Spleen (tissue), 7 donors: Measurements from ENCODE around the gene ARFIP1.

Experiments
- POLR2A ChIP-seq, 3 donors: fragments of 450-650 bp; IDR thresholded peaks; one replicate each; pipeline ENCODE4 v1.5.1; 2017; ENCODE audit warnings: antibody characterized with exemption in 3 of 3, mild to moderate bottlenecking in 1 of 3
- TF ChIP-seq, protein P1 (sequence below), 11 experiments: fragments of 200-600 bp in 7 of 11; fragments of 450-650 bp in 4 of 11; sonication (generic) in 4 of 11; IDR thresholded peaks in 8 of 11; conservative IDR thresholded peaks in 3 of 11; 1 replicate in 7 of 11; 2 replicates in 4 of 11; pipeline versions ENCODE4 v1.4.0 to v1.8.0; 2016 to 2021; ENCODE audit warnings: antibody characterized with exemption in 11 of 11, inconsistent platforms in 4 of 11, mild to moderate bottlenecking in 1 of 11
- donor health status: DM: no; HTN: no; CAD: no; lungs with moderate emphysema.
- donor health status: DM: no; HTN: no; CAD: no.
- donor health status: DM: no; HTN: no; CAD: no.

DNA sequence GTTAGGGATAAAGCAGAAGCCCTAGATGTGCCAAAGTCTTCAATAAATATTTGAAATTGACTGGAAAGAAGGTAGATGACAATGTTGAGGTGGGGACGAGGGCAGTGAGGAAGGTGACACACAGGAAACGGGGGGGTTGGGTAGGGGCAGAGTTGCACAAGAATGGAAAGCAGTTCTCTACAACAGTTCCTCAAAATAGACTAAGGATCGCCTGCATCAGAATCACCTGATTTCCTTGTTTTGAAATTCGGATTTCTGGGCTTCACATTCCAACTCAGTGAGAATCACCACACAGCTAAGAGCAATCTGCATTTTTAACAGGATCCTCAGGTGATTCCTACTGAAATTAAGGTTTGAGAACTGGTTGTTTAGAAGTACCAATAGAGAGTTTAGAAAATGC lies 70.6 kb downstream of the ARFIP1 start:
- TF ChIP-seq, protein P1, sequence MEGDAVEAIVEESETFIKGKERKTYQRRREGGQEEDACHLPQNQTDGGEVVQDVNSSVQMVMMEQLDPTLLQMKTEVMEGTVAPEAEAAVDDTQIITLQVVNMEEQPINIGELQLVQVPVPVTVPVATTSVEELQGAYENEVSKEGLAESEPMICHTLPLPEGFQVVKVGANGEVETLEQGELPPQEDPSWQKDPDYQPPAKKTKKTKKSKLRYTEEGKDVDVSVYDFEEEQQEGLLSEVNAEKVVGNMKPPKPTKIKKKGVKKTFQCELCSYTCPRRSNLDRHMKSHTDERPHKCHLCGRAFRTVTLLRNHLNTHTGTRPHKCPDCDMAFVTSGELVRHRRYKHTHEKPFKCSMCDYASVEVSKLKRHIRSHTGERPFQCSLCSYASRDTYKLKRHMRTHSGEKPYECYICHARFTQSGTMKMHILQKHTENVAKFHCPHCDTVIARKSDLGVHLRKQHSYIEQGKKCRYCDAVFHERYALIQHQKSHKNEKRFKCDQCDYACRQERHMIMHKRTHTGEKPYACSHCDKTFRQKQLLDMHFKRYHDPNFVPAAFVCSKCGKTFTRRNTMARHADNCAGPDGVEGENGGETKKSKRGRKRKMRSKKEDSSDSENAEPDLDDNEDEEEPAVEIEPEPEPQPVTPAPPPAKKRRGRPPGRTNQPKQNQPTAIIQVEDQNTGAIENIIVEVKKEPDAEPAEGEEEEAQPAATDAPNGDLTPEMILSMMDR (IDR thresholded peaks at IDR 0.05 in 8 of 11, conservative IDR thresholded peaks at IDR 0.05 in 3 of 11) = no peak
- no peak for TF ChIP-seq POLR2A (IDR thresholded peaks at IDR 0.05)
